HG03095 (cell line): ENCODE measurements around the gene C19orf25.

Source experiments
- ATAC-seq: cut with Tn5 transposase; IDR thresholded peaks from one replicate; pipeline ENCODE4 v1.9.1; 2021; ENCODE audit warnings: moderate library complexity; ENCODE audit not compliant: unreplicated experiment

The C19orf25 gene

GRCh38 chr19:1467490-1468273 is 11.3 kb downstream of the C19orf25 start:
- no peak for ATAC-seq

- no peak for ATAC-seq
Measured at GRCh38 chr19:1467215-1467489, 11.9 kb downstream of the C19orf25 start.

GRCh38 chr19:1466461-1467214 is 12.4 kb downstream of the C19orf25 start:
- ATAC-seq, result no peak

- ATAC-seq, result no peak
Measured at GRCh38 chr19:1466018-1466460, 13.0 kb downstream of the C19orf25 start.

GRCh38 chr19:1465191-1466016 is 13.6 kb downstream of the C19orf25 start:
- ATAC-seq, result no peak

GRCh38 chr19:1461862-1462261 is 17.2 kb downstream of the C19orf25 start:
- ATAC-seq, result no peak

GRCh38 chr19:1460033-1460995 is 18.7 kb downstream of the C19orf25 start:
- no peak for ATAC-seq

- no peak for ATAC-seq
Measured at GRCh38 chr19:1459479-1459878, 19.5 kb downstream of the C19orf25 start.

- ATAC-seq, result no peak
Measured at GRCh38 chr19:1457892-1458291, 21.1 kb downstream of the C19orf25 start.

GRCh38 chr19:1457031-1457739 is 21.8 kb downstream of the C19orf25 start:
- ATAC-seq, result no peak

GRCh38 chr19:1456121-1456900 is 22.7 kb downstream of the C19orf25 start:
- no peak for ATAC-seq

- no peak for ATAC-seq
Measured at GRCh38 chr19:1455336-1456120, 23.5 kb downstream of the C19orf25 start.

- no peak for ATAC-seq
Measured at GRCh38 chr19:1455002-1455335, 24.0 kb downstream of the C19orf25 start.

GRCh38 chr19:1453525-1454364 is 25.3 kb downstream of the C19orf25 start:
- ATAC-seq, result no peak

GRCh38 chr19:1452802-1453524 is 26.1 kb downstream of the C19orf25 start:
- no peak for ATAC-seq

- ATAC-seq, result no peak
Measured at GRCh38 chr19:1451916-1452801, 26.9 kb downstream of the C19orf25 start.
